Measurements from ENCODE around the gene ADGRV1.
"Not testable (repeated sequence)": the region's sequence is repeated elsewhere in the genome, so short reads cannot be mapped to it uniquely, and the experiment has no call there.

Gene ADGRV1

DNA sequence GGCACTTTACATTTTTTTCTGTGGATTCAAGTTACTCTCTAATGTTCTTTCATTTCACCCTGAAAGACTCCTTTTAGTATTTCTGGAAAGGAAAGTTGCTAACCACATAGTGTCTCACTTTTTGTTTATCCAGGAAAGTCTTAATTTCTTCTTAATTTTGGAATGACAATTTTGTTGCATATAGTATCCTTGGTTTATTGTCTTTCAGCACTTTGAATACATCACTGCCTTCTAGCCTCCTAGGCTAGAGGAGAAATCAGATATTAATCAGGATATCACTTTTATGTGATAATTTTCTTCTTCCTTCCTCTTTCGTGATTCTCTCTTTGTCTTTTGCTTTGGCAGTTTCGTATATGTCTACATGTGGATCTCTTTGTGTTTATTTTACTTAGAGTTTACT lies 11.4 kb downstream of the ADGRV1 start:
- H3K27me3 ChIP-seq (ENCODE audit: control insufficient read depth in 1 of 2, insufficient read depth in 2 of 2, low read length in 2 of 2): peaks cover 0 to 3% of the 10 kb centered on the region in 2 donors
- H3K9me3 ChIP-seq (ENCODE audit: control insufficient read depth in 2 of 2, low read length in 2 of 2): no peaks in the 10 kb centered on the region
- no peaks in the 10 kb centered on the region for H3K4me1 ChIP-seq (ENCODE audit: control insufficient read depth, insufficient read depth, low read length)
- no peaks in the 10 kb centered on the region for H3K36me3 ChIP-seq (ENCODE audit: control insufficient read depth in 2 of 2, insufficient read depth in 2 of 2, low read length in 2 of 2)
- H3K9ac ChIP-seq (ENCODE audit: low read length in 2 of 2): no peak overlapping the region
- H3K4me3 ChIP-seq (ENCODE audit: low read length in 2 of 2): no peak overlapping the region
- H3K27ac ChIP-seq (ENCODE audit: low read length): no peak overlapping the region

DNA sequence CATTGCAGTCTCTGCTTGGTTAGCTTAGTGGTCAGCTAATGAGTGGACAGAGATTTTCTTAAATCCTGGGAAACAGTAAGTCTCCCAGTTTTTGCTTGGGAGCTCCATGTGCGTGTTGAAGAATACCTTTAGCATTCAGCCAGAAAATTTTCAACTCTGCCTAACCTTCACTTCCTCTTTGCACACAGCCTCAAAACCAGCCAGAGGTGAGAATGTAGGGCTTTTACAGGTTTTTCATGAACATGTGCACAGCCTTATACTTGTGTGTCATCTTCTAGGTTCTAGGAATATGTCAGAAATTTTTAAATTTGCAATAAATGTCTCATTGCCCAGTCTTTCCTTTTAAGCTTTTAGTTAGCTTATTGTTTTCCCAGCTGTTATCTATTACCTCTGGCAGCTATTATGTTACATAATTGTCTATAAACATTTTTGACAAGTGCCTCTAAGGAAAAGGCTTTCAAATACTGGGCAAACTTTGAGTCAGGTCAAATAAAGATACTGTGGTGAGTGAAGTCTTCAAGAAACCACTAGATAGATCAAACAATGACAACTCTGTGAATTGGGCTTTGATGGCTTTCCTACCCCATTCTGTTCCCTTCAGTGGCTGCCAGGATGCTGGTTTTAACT lies 12.7 kb downstream of the ADGRV1 start:
- no peaks in the 10 kb centered on the region for H3K9me3 ChIP-seq (ENCODE audit: control insufficient read depth in 2 of 2, low read length in 2 of 2)
- no peak overlapping the region for H3K9ac ChIP-seq (ENCODE audit: low read length in 2 of 2)
- no peaks in the 10 kb centered on the region for H3K36me3 ChIP-seq (ENCODE audit: control insufficient read depth in 2 of 2, insufficient read depth in 2 of 2, low read length in 2 of 2)
- H3K4me1 ChIP-seq (ENCODE audit: control insufficient read depth, insufficient read depth, low read length): no peaks in the 10 kb centered on the region
- peaks cover 0 to 3% of the 10 kb centered on the region in 2 donors for H3K27me3 ChIP-seq (ENCODE audit: control insufficient read depth in 1 of 2, insufficient read depth in 2 of 2, low read length in 2 of 2)
- H3K4me3 ChIP-seq (ENCODE audit: low read length in 2 of 2): no peak overlapping the region
- no peak overlapping the region for H3K27ac ChIP-seq (ENCODE audit: low read length)

DNA sequence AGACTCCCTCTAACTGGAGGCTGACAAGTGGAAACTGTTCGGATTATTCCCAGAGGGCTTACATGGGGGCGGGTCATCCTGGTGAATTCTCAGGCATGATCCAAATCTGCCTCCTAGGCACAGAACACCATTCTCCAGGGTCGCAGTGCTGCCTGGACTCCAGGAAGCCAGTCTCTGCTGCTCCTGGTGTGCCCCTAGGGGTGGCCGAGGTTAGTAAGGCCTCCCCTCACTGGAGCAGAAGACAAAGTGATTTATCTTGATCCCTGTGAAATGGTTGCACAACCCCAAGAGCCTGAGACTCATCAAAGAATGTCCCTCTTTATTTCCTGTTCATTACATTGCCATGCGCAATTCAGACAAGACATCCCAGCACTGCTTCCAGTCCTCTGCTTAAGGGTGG lies 17.1 kb downstream of the ADGRV1 start:
- Histone ChIP-seq H3K9me3 (ENCODE audit: control insufficient read depth in 2 of 2, low read length in 2 of 2) (no peaks in the 10 kb centered on the region), H3K4me1 (ENCODE audit: control insufficient read depth, insufficient read depth, low read length) (no peaks in the 10 kb centered on the region), H3K36me3 (ENCODE audit: control insufficient read depth in 2 of 2, insufficient read depth in 2 of 2, low read length in 2 of 2) (no peaks in the 10 kb centered on the region), H3K27me3 (ENCODE audit: control insufficient read depth in 1 of 2, insufficient read depth in 2 of 2, low read length in 2 of 2) (no peaks in the 10 kb centered on the region), H3K4me3 (ENCODE audit: low read length in 2 of 2) (no peak overlapping the region), H3K27ac (ENCODE audit: low read length) (no peak overlapping the region), H3K9ac (ENCODE audit: low read length in 2 of 2) (no peak overlapping the region)

DNA sequence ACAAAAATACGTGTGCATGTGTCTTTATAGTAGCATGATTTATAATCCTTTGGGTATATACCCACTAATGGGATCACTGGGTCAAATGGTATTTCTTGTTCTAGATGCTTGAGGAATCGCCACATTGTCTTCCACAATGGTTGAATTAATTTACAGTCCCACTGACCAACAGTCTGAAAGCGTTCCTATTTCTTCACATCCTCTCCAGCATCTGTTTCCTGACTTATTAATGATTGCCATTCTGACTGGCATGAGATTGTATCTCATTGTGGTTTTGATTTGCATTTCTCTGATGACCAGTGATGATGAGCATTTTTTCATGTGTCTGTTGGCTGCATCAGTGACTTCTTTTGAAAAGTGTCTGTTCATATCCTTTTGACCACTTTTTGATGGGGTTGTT lies 18.0 kb downstream of the ADGRV1 start:
- H3K9me3 ChIP-seq (ENCODE audit: control insufficient read depth in 2 of 2, low read length in 2 of 2); H3K36me3 ChIP-seq (ENCODE audit: control insufficient read depth in 2 of 2, insufficient read depth in 2 of 2, low read length in 2 of 2); H3K27me3 ChIP-seq (ENCODE audit: control insufficient read depth in 1 of 2, insufficient read depth in 2 of 2, low read length in 2 of 2); H3K4me3 ChIP-seq (ENCODE audit: low read length in 2 of 2); H3K9ac ChIP-seq (ENCODE audit: low read length in 2 of 2); H3K27ac ChIP-seq (ENCODE audit: low read length); H3K4me1 ChIP-seq (ENCODE audit: control insufficient read depth, insufficient read depth, low read length): not testable (repeated sequence)

DNA sequence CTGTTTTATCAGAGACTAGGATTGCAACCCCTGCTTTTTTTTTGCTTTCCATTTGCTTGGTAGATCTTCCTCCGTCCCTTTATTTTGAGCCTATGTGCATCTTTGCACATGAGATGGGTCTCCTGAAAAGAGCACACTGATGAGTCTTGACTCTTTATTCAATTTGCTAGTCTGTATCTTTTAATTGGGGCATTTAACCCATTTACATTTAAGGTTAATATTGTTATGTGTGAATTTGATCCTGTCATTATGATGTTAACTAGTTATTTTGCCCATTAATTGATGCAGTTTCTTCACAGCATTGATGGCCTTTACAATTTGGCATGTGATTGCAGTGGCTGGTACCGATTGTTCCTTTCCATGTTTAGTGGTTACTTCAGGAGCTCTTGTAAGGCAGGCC lies 21.3 kb downstream of the ADGRV1 start:
- not testable (repeated sequence) for H3K4me1 ChIP-seq (ENCODE audit: control insufficient read depth, insufficient read depth, low read length); H3K27ac ChIP-seq (ENCODE audit: low read length); H3K27me3 ChIP-seq (ENCODE audit: control insufficient read depth in 1 of 2, insufficient read depth in 2 of 2, low read length in 2 of 2); H3K4me3 ChIP-seq (ENCODE audit: low read length in 2 of 2); H3K9me3 ChIP-seq (ENCODE audit: control insufficient read depth in 2 of 2, low read length in 2 of 2); H3K36me3 ChIP-seq (ENCODE audit: control insufficient read depth in 2 of 2, insufficient read depth in 2 of 2, low read length in 2 of 2); H3K9ac ChIP-seq (ENCODE audit: low read length in 2 of 2)

DNA sequence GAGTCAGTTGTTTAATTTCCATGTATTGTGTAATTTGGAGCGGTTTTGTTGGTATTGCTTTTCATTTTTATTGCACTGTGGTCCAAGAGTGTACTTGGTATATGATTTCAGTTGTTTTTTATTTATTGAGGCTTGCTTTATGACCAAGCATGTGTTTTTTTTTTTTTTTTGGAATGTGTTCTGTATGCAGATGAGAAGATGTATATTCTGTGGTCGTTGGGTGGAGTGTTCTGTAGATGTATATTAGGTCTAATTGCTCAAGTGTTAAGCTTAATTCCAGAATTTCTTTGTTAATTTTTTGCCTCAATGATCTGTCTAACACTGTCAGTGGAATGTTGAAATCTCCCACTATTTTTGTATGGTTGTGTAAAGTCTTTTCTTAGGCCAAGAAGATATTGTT lies 23.4 kb downstream of the ADGRV1 start:
- H3K9me3 ChIP-seq (ENCODE audit: control insufficient read depth in 2 of 2, low read length in 2 of 2): no peaks in the 10 kb centered on the region
- no peak overlapping the region for H3K27ac ChIP-seq (ENCODE audit: low read length)
- H3K9ac ChIP-seq (ENCODE audit: low read length in 2 of 2): no peak overlapping the region
- H3K36me3 ChIP-seq (ENCODE audit: control insufficient read depth in 2 of 2, insufficient read depth in 2 of 2, low read length in 2 of 2): no peaks in the 10 kb centered on the region
- no peaks in the 10 kb centered on the region for H3K4me1 ChIP-seq (ENCODE audit: control insufficient read depth, insufficient read depth, low read length)
- H3K4me3 ChIP-seq (ENCODE audit: low read length in 2 of 2): no peak overlapping the region
- no peaks in the 10 kb centered on the region for H3K27me3 ChIP-seq (ENCODE audit: control insufficient read depth in 1 of 2, insufficient read depth in 2 of 2, low read length in 2 of 2)

DNA sequence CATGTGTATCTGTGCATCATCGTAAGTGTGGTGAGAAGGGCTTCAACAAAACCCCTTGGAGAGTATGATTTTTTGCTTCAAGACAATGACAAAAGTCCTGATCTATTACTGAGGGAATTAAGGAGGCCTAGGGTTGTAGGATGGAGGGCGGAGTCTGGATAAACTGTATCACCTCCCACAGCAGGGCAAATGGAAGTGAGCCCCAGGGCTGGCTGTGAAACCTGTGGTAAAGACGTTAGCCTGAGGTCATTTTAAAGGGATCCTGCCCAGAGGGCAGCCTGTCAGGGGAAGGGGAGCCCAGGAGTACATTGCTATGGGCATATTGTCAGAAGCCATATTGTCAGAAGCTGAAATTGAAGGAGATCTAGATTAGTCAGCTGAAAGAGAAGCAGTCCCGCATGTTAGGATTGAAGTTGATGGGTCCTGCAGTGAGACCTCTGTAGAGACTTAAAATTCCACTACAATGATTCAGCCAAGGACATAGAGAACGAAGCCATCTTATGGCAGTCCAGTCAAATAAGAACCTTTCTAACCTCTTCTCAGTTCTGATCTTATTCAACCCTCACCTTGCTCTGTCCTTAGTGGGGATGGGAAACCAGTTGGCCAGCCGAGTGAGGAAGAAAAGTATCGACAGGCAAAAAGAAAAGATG lies 26.9 kb downstream of the ADGRV1 start:
- H3K4me3 ChIP-seq (ENCODE audit: low read length in 2 of 2): no peak overlapping the region
- no peak overlapping the region for H3K27ac ChIP-seq (ENCODE audit: low read length)
- no peaks in the 10 kb centered on the region for H3K36me3 ChIP-seq (ENCODE audit: control insufficient read depth in 2 of 2, insufficient read depth in 2 of 2, low read length in 2 of 2)
- H3K9ac ChIP-seq (ENCODE audit: low read length in 2 of 2): no peak overlapping the region
- no peaks in the 10 kb centered on the region for H3K4me1 ChIP-seq (ENCODE audit: control insufficient read depth, insufficient read depth, low read length)
- peaks cover 0 to 4% of the 10 kb centered on the region in 2 donors for H3K9me3 ChIP-seq (ENCODE audit: control insufficient read depth in 2 of 2, low read length in 2 of 2)
- peaks cover 2% of the 10 kb centered on the region in 2 donors for H3K27me3 ChIP-seq (ENCODE audit: control insufficient read depth in 1 of 2, insufficient read depth in 2 of 2, low read length in 2 of 2)

DNA sequence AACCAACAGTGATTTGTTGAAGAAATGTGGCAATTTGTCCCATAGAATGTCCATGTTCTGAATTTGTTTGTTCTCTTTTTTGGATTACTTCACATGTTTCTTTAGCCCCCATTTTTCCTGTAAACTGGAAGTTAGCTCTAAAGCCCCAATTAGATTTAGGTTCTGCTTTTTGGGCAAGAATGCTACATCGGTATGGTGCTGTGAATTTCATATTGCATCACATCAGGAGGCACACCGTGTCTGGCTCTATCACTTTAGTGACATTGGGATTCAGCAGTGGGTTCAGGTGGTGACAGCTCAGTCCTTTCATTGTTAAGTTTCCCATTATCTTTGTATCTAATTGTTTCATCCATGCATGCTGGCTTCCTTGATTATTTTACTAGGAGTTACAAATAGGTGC lies 27.9 kb downstream of the ADGRV1 start:
- H3K9me3 ChIP-seq (ENCODE audit: control insufficient read depth in 2 of 2, low read length in 2 of 2): peaks cover 0 to 4% of the 10 kb centered on the region in 2 donors
- H3K27me3 ChIP-seq (ENCODE audit: control insufficient read depth in 1 of 2, insufficient read depth in 2 of 2, low read length in 2 of 2): peaks cover 2% of the 10 kb centered on the region in 2 donors
- H3K4me1 ChIP-seq (ENCODE audit: control insufficient read depth, insufficient read depth, low read length): no peaks in the 10 kb centered on the region
- H3K9ac ChIP-seq (ENCODE audit: low read length in 2 of 2): no peak overlapping the region
- no peaks in the 10 kb centered on the region for H3K36me3 ChIP-seq (ENCODE audit: control insufficient read depth in 2 of 2, insufficient read depth in 2 of 2, low read length in 2 of 2)
- no peak overlapping the region for H3K4me3 ChIP-seq (ENCODE audit: low read length in 2 of 2)
- no peak overlapping the region for H3K27ac ChIP-seq (ENCODE audit: low read length)

DNA sequence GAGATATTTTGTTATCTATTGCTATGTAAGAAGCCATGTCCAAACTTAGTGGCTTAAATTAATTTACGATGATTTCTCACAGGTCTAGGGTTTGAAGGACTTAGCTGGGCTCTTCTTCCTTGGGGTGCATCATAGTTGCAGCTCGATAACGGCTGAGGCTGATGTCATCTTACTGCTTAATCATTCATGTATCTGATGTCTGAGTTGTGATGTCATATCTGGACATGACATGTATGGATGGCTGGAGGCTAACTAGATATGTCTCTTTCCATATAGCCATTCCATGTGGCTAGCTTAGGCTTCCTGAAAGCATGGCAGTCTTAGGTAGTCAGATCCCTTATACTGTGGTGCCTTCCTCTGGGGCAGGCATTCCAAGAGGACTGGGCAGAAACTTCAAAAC lies 31.6 kb downstream of the ADGRV1 start:
- Histone ChIP-seq H3K4me1 (ENCODE audit: control insufficient read depth, insufficient read depth, low read length) (no peaks in the 10 kb centered on the region), H3K27ac (ENCODE audit: low read length) (no peak overlapping the region), H3K36me3 (ENCODE audit: control insufficient read depth in 2 of 2, insufficient read depth in 2 of 2, low read length in 2 of 2) (no peaks in the 10 kb centered on the region), H3K9me3 (ENCODE audit: control insufficient read depth in 2 of 2, low read length in 2 of 2) (peaks cover 0 to 4% of the 10 kb centered on the region in 2 donors), H3K9ac (ENCODE audit: low read length in 2 of 2) (no peak overlapping the region), H3K27me3 (ENCODE audit: control insufficient read depth in 1 of 2, insufficient read depth in 2 of 2, low read length in 2 of 2) (peaks cover 2% of the 10 kb centered on the region in 2 donors), H3K4me3 (ENCODE audit: low read length in 2 of 2) (no peak overlapping the region)

DNA sequence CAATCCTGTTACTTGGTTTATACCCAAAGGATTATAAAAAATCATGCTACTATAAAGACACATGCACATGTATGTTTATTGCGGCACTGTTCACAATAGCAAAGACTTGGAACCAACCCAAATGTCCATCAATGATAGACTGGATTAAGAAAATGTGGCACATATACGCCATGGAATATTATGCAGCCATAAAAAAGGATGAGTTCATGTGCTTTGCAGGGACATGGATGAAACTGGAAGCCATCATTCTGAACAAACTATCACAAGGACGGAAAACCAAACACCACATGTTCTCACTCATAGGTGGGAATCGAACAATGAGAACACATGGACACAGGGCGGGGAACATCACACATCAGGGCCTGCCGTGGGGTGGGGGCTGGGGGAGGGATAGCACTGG lies 34.5 kb downstream of the ADGRV1 start:
- not testable (repeated sequence) for H3K27ac ChIP-seq (ENCODE audit: low read length); H3K27me3 ChIP-seq (ENCODE audit: control insufficient read depth in 1 of 2, insufficient read depth in 2 of 2, low read length in 2 of 2); H3K4me1 ChIP-seq (ENCODE audit: control insufficient read depth, insufficient read depth, low read length); H3K9me3 ChIP-seq (ENCODE audit: control insufficient read depth in 2 of 2, low read length in 2 of 2); H3K9ac ChIP-seq (ENCODE audit: low read length in 2 of 2); H3K36me3 ChIP-seq (ENCODE audit: control insufficient read depth in 2 of 2, insufficient read depth in 2 of 2, low read length in 2 of 2); H3K4me3 ChIP-seq (ENCODE audit: low read length in 2 of 2)

DNA sequence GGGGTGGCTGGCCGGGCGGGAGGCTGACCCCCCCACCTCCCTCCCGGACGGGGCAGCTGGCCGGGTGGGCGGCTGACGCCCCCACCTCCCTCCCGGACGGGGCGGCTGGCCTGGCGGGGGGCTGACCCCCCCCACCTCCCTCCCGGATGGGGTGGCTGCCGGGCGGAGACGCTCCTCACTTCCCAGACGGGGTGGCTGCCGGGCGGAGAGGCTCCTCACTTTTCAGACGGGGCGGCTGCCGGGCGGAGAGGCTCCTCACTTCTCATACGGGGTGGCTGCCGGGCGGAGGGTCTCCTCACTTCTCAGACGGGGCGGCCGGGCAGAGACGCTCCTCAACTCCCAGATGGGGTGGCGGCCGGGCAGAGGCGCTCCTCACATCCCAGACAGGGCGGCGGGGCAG lies 37.2 kb downstream of the ADGRV1 start:
- not testable (repeated sequence) for H3K27ac ChIP-seq (ENCODE audit: low read length); H3K9me3 ChIP-seq (ENCODE audit: control insufficient read depth in 2 of 2, low read length in 2 of 2); H3K4me1 ChIP-seq (ENCODE audit: control insufficient read depth, insufficient read depth, low read length); H3K27me3 ChIP-seq (ENCODE audit: control insufficient read depth in 1 of 2, insufficient read depth in 2 of 2, low read length in 2 of 2); H3K4me3 ChIP-seq (ENCODE audit: low read length in 2 of 2); H3K36me3 ChIP-seq (ENCODE audit: control insufficient read depth in 2 of 2, insufficient read depth in 2 of 2, low read length in 2 of 2); H3K9ac ChIP-seq (ENCODE audit: low read length in 2 of 2)

All from stomach smooth muscle (tissue), 2 donors.